HepG2 (cell line): ENCODE results near the gene CCNB2. TPM values are rescaled to one million over a fixed set of nuclear protein-coding genes. Genes with fewer than 3 reads are reported as not detected.

ENCODE experiments used
- HIVEP1 ChIP-seq: sonication (generic); formaldehyde crosslinking; IDR thresholded peaks from 2 replicates; pipeline ENCODE4 v1.4.0; 2020; ENCODE audit warnings: mild to moderate bottlenecking, missing genetic modification reagents
- KLF15 ChIP-seq: sonication (generic); formaldehyde crosslinking; IDR thresholded peaks from 2 replicates; pipeline ENCODE4 v1.8.1; 2023; ENCODE audit warnings: borderline replicate concordance, mild to moderate bottlenecking, inconsistent platforms, missing genetic modification reagents, mixed read lengths
- KMT2B ChIP-seq: IDR thresholded peaks from 2 replicates; pipeline ENCODE4 v1.6.1; 2016; ENCODE audit warnings: missing genetic modification reagents, missing compliant biosample characterization
- NCOA1 ChIP-seq: sonication (generic); formaldehyde crosslinking; IDR thresholded peaks from 2 replicates; pipeline ENCODE4 v1.9.0; 2021; ENCODE audit warnings: missing genetic modification reagents
- PHF20 ChIP-seq: sonication (generic); formaldehyde crosslinking; IDR thresholded peaks from 2 replicates; pipeline ENCODE4 v1.5.0; 2020; ENCODE audit warnings: mild to moderate bottlenecking, missing genetic modification reagents
- RNF2 ChIP-seq: fragments of 450-650 bp; conservative IDR thresholded peaks from 2 replicates; pipeline ENCODE4 v1.6.1; 2016; ENCODE audit warnings: low read depth
- SP4 ChIP-seq: sonication (generic); formaldehyde crosslinking; IDR thresholded peaks from 2 replicates; pipeline ENCODE4 v1.8.1; 2023; ENCODE audit warnings: mild to moderate bottlenecking, missing genetic modification reagents
- ZBTB39 ChIP-seq: sonication (generic); formaldehyde crosslinking; IDR thresholded peaks from 2 replicates; pipeline ENCODE4 v1.5.0; 2020; ENCODE audit warnings: missing genetic modification reagents
- ZFP90 ChIP-seq: sonication (generic); formaldehyde crosslinking; IDR thresholded peaks from 2 replicates; pipeline ENCODE4 v1.8.0; 2022; ENCODE audit warnings: missing genetic modification reagents, mild to moderate bottlenecking, inconsistent platforms, borderline replicate concordance
- ZNF281 ChIP-seq: sonication (generic); formaldehyde crosslinking; IDR thresholded peaks from 2 replicates; pipeline ENCODE4 v1.4.0; 2020; ENCODE audit warnings: missing genetic modification reagents, borderline replicate concordance
- polyA plus RNA-seq, 8 experiments: library from polyadenylated mRNA; depleted of rRNA in 3 of 8; stranded (reverse) in 7 of 8; unstranded in 1 of 8; fragments of >200 nt; fragmentation: Illumina TruSeq in 4 of 8; extraction: Trizol in 4 of 8; gene quantifications; 2 replicates each; pipeline versions ENCODE4 v1.2.1 to v1.2.3, GENCODE V29; 2011 to 2016; ENCODE audit warnings: low read depth in 4 of 8, missing spikeins in 1 of 8, mixed read lengths in 1 of 8; ENCODE audit not compliant: insufficient read depth in 1 of 8
- total RNA-seq, 5 experiments: library from RNA; depleted of rRNA; stranded (reverse); fragments of >200 nt; fragmentation: Illumina TruSeq; extraction: Trizol; gene quantifications; 2 replicates each; pipeline ENCODE4 v1.2.3, GENCODE V29; 2016; ENCODE audit warnings: low read depth in 1 of 5
- TF ChIP-seq, protein P1 (sequence below): sonication (generic); formaldehyde crosslinking; IDR thresholded peaks from 2 replicates; pipeline ENCODE4 v1.5.1; 2020; ENCODE audit warnings: mild to moderate bottlenecking, moderate library complexity, missing genetic modification reagents
- TF ChIP-seq, protein P2 (sequence below): sonication (generic); formaldehyde crosslinking; IDR thresholded peaks from 2 replicates; pipeline ENCODE4 v1.4.0; 2020; ENCODE audit warnings: missing genetic modification reagents, low read depth, mild to moderate bottlenecking, borderline replicate concordance
- TF ChIP-seq, protein P3 (sequence below): sonication (generic); formaldehyde crosslinking; IDR thresholded peaks from 2 replicates; pipeline ENCODE4 v1.4.0; 2020; ENCODE audit warnings: missing genetic modification reagents
- TF ChIP-seq, protein P4 (sequence below): sonication (generic); formaldehyde crosslinking; IDR thresholded peaks from 2 replicates; pipeline ENCODE4 v1.5.0; 2020; ENCODE audit warnings: mild to moderate bottlenecking, missing genetic modification reagents

CCNB2 gene
- total and polyA plus RNA-seq, 2 of the 13 experiments (the other 11 are each of a cell fraction or from before 2014, with no cell fraction given): 43.5 to 80.9 TPM

GRCh38 chr15:59104912-59105732 is at the start of gene CCNB2 (continued):
- TF ChIP-seq ZBTB39 (no peak; the same call in 1 of the 2 replicates), PHF20 (CRISPR knock-in tag) (peak; percentile 54; the same call in 1 of the 2 replicates), NCOA1 (CRISPR knock-in tag) (no peak), ZNF281 (CRISPR knock-in tag) (no peak), SP4 (peak; percentile 48; the same call in 1 of the 2 replicates), KLF15 (CRISPR knock-in tag) (0 out of 2 replicates have a peak, but pooled peaks have one; percentile 47), RNF2 (peak; percentile 50; the same call in 1 of the 2 replicates), ZFP90 (CRISPR knock-in tag) (peak; percentile 90), HIVEP1 (CRISPR knock-in tag) (no peak), KMT2B (CRISPR knock-in tag) (peak; percentile 85)
- TF ChIP-seq, protein P1, sequence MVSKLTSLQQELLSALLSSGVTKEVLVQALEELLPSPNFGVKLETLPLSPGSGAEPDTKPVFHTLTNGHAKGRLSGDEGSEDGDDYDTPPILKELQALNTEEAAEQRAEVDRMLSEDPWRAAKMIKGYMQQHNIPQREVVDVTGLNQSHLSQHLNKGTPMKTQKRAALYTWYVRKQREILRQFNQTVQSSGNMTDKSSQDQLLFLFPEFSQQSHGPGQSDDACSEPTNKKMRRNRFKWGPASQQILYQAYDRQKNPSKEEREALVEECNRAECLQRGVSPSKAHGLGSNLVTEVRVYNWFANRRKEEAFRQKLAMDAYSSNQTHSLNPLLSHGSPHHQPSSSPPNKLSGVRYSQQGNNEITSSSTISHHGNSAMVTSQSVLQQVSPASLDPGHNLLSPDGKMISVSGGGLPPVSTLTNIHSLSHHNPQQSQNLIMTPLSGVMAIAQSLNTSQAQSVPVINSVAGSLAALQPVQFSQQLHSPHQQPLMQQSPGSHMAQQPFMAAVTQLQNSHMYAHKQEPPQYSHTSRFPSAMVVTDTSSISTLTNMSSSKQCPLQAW (CRISPR knock-in tag): 0 out of 2 replicates have a peak, but pooled peaks have one; percentile 4
- TF ChIP-seq, protein P2, sequence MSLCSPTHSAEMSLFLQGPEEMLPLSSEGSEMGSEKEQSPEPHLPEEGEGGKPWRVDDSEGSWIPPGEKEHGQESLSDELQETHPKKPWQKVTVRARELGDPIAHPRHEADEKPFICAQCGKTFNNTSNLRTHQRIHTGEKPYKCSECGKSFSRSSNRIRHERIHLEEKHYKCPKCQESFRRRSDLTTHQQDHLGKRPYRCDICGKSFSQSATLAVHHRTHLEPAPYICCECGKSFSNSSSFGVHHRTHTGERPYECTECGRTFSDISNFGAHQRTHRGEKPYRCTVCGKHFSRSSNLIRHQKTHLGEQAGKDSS (CRISPR knock-in tag): no peak
- TF ChIP-seq, protein P3, sequence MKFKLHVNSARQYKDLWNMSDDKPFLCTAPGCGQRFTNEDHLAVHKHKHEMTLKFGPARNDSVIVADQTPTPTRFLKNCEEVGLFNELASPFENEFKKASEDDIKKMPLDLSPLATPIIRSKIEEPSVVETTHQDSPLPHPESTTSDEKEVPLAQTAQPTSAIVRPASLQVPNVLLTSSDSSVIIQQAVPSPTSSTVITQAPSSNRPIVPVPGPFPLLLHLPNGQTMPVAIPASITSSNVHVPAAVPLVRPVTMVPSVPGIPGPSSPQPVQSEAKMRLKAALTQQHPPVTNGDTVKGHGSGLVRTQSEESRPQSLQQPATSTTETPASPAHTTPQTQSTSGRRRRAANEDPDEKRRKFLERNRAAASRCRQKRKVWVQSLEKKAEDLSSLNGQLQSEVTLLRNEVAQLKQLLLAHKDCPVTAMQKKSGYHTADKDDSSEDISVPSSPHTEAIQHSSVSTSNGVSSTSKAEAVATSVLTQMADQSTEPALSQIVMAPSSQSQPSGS: peak; percentile 55; the same call in 1 of the 2 replicates
- TF ChIP-seq, protein P4, sequence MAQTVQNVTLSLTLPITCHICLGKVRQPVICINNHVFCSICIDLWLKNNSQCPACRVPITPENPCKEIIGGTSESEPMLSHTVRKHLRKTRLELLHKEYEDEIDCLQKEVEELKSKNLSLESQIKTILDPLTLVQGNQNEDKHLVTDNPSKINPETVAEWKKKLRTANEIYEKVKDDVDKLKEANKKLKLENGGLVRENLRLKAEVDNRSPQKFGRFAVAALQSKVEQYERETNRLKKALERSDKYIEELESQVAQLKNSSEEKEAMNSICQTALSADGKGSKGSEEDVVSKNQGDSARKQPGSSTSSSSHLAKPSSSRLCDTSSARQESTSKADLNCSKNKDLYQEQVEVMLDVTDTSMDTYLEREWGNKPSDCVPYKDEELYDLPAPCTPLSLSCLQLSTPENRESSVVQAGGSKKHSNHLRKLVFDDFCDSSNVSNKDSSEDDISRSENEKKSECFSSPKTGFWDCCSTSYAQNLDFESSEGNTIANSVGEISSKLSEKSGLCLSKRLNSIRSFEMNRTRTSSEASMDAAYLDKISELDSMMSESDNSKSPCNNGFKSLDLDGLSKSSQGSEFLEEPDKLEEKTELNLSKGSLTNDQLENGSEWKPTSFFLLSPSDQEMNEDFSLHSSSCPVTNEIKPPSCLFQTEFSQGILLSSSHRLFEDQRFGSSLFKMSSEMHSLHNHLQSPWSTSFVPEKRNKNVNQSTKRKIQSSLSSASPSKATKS (CRISPR knock-in tag): no peak
